ENCODE results near the gene JARID2. TPM values are rescaled to one million over a fixed set of nuclear protein-coding genes. Genes with fewer than 3 reads are reported as not detected.

JARID2 gene
- total and polyA plus RNA-seq, 2 of the 8 experiments (the other 6 are each of a cell fraction or from before 2014, with no cell fraction given) = 60.1 to 239 TPM

DNA sequence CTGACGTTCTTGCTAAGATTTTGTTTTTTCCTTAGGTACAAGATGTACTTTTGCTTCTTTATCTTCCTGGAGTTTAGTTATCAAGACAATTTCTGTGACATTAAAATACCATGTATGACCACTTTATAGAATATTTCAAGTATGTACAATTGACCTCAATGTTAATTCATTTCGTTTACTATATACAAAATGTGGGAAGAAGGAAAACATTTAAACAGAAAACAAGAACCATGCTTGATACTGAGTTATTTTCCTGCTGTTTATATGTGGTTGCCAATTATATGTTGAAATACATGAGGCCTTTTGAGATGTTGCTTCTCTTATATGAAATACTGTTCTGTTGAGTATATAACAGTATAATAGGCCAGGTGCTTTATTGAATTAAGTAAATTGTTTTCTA, 184.3 kb downstream of the JARID2 start (continued):
- TF ChIP-seq, protein P1, sequence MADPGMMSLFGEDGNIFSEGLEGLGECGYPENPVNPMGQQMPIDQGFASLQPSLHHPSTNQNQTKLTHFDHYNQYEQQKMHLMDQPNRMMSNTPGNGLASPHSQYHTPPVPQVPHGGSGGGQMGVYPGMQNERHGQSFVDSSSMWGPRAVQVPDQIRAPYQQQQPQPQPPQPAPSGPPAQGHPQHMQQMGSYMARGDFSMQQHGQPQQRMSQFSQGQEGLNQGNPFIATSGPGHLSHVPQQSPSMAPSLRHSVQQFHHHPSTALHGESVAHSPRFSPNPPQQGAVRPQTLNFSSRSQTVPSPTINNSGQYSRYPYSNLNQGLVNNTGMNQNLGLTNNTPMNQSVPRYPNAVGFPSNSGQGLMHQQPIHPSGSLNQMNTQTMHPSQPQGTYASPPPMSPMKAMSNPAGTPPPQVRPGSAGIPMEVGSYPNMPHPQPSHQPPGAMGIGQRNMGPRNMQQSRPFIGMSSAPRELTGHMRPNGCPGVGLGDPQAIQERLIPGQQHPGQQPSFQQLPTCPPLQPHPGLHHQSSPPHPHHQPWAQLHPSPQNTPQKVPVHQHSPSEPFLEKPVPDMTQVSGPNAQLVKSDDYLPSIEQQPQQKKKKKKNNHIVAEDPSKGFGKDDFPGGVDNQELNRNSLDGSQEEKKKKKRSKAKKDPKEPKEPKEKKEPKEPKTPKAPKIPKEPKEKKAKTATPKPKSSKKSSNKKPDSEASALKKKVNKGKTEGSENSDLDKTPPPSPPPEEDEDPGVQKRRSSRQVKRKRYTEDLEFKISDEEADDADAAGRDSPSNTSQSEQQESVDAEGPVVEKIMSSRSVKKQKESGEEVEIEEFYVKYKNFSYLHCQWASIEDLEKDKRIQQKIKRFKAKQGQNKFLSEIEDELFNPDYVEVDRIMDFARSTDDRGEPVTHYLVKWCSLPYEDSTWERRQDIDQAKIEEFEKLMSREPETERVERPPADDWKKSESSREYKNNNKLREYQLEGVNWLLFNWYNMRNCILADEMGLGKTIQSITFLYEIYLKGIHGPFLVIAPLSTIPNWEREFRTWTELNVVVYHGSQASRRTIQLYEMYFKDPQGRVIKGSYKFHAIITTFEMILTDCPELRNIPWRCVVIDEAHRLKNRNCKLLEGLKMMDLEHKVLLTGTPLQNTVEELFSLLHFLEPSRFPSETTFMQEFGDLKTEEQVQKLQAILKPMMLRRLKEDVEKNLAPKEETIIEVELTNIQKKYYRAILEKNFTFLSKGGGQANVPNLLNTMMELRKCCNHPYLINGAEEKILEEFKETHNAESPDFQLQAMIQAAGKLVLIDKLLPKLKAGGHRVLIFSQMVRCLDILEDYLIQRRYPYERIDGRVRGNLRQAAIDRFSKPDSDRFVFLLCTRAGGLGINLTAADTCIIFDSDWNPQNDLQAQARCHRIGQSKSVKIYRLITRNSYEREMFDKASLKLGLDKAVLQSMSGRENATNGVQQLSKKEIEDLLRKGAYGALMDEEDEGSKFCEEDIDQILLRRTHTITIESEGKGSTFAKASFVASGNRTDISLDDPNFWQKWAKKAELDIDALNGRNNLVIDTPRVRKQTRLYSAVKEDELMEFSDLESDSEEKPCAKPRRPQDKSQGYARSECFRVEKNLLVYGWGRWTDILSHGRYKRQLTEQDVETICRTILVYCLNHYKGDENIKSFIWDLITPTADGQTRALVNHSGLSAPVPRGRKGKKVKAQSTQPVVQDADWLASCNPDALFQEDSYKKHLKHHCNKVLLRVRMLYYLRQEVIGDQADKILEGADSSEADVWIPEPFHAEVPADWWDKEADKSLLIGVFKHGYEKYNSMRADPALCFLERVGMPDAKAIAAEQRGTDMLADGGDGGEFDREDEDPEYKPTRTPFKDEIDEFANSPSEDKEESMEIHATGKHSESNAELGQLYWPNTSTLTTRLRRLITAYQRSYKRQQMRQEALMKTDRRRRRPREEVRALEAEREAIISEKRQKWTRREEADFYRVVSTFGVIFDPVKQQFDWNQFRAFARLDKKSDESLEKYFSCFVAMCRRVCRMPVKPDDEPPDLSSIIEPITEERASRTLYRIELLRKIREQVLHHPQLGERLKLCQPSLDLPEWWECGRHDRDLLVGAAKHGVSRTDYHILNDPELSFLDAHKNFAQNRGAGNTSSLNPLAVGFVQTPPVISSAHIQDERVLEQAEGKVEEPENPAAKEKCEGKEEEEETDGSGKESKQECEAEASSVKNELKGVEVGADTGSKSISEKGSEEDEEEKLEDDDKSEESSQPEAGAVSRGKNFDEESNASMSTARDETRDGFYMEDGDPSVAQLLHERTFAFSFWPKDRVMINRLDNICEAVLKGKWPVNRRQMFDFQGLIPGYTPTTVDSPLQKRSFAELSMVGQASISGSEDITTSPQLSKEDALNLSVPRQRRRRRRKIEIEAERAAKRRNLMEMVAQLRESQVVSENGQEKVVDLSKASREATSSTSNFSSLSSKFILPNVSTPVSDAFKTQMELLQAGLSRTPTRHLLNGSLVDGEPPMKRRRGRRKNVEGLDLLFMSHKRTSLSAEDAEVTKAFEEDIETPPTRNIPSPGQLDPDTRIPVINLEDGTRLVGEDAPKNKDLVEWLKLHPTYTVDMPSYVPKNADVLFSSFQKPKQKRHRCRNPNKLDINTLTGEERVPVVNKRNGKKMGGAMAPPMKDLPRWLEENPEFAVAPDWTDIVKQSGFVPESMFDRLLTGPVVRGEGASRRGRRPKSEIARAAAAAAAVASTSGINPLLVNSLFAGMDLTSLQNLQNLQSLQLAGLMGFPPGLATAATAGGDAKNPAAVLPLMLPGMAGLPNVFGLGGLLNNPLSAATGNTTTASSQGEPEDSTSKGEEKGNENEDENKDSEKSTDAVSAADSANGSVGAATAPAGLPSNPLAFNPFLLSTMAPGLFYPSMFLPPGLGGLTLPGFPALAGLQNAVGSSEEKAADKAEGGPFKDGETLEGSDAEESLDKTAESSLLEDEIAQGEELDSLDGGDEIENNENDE (IDR thresholded peaks at IDR 0.05; ENCODE audit: insufficient replicate concordance, low read length) = no peak
- TF ChIP-seq POU5F1 (IDR thresholded peaks at IDR 0.05; ENCODE audit: low read depth, low read length) (no peak), SP4 (IDR thresholded peaks at IDR 0.05; ENCODE audit: low read length) (no peak), KDM1A (IDR thresholded peaks at IDR 0.05; ENCODE audit: borderline replicate concordance, low read length) (no peak), CHD2 (IDR thresholded peaks at IDR 0.05; ENCODE audit: low read length) (no peak)
